Lung (tissue), 12 donors: Measurements from ENCODE around the gene ARL14EP. TPM values are rescaled to one million over a fixed set of nuclear protein-coding genes. Genes with fewer than 3 reads are reported as not detected.

Source experiments
- ATAC-seq: fragments of 200-7000 bp; cut with Tn5 transposase; one replicate; pipeline ENCODE4 v1.9.1; 2020; ENCODE audit warnings: moderate number of reproducible peaks; ENCODE audit not compliant: insufficient read depth, low FRiP score
- DNase-seq, 3 donors: peaks; one replicate each; pipeline ENCODE4 v3.0.0-alpha.2; 2013 to 2017
- H3K27ac ChIP-seq, 2 donors: one replicate each; pipeline ENCODE4 v1.5.1; 2013; ENCODE audit warnings: mild to moderate bottlenecking in 2 of 2, moderate library complexity in 2 of 2, control low read depth in 1 of 2, inconsistent platforms in 1 of 2, low read depth in 1 of 2, low read length in 1 of 2
- H3K27me3 ChIP-seq, 3 donors: one replicate each; pipeline ENCODE4 v1.5.1; 2013; ENCODE audit warnings: low read length in 2 of 3; ENCODE audit not compliant: control insufficient read depth in 3 of 3, insufficient read depth in 3 of 3
- H3K36me3 ChIP-seq, 4 donors: one replicate each; pipeline ENCODE4 v1.5.1; 2013; ENCODE audit warnings: low read length in 4 of 4, mild to moderate bottlenecking in 1 of 4, moderate library complexity in 1 of 4; ENCODE audit not compliant: control insufficient read depth in 4 of 4, insufficient read depth in 4 of 4
- H3K4me1 ChIP-seq, 5 donors: one replicate each; pipeline ENCODE4 v1.5.1; 2013; ENCODE audit warnings: low read length in 5 of 5, mild to moderate bottlenecking in 2 of 5, moderate library complexity in 1 of 5; ENCODE audit not compliant: control insufficient read depth in 5 of 5, insufficient read depth in 5 of 5
- H3K4me3 ChIP-seq: one replicate; pipeline ENCODE4 v1.5.1; 2013; ENCODE audit warnings: mild to moderate bottlenecking, control low read depth, moderate library complexity
- H3K9ac ChIP-seq, 2 donors: one replicate each; pipeline ENCODE4 v1.5.1; 2013; ENCODE audit warnings: low read length in 2 of 2, control low read depth in 1 of 2; ENCODE audit not compliant: insufficient read depth in 1 of 2
- H3K9me3 ChIP-seq, 4 donors: one replicate each; pipeline ENCODE4 v1.5.1; 2013; ENCODE audit warnings: low read length in 3 of 4, mild to moderate bottlenecking in 1 of 4, moderate library complexity in 1 of 4; ENCODE audit not compliant: control insufficient read depth in 4 of 4, insufficient read depth in 3 of 4
- CTCF ChIP-seq: IDR thresholded peaks from 2 replicates; pipeline ENCODE4 v1.5.1; 2012; ENCODE audit warnings: mild to moderate bottlenecking; ENCODE audit errors: control extremely low read depth, extremely low read depth
- WGBS, 2 donors: extraction: QIAGEN DNeasy Blood & Tissue Kit; methylation state at CpG; one replicate each; pipeline ENCODE4 v1.1.7; 2013; 5-methylcytosine and 5-hydroxymethylcytosine counted together
- polyA plus RNA-seq, 2 donors: library from polyadenylated mRNA; stranded (reverse); fragments of 200-250 nt; gene quantifications; one replicate each; pipeline ENCODE4 v1.2.1, GENCODE V29; 2013
- total RNA-seq, 2 donors: library from RNA; depleted of rRNA in 1 of 2; stranded (reverse); fragments of >200 nt in 1 of 2; gene quantifications; one replicate each; pipeline ENCODE4 v1.2.1, GENCODE V29; 2014 to 2021
- donor health status: control.
- donor health status: control.
- donor health status: Bipolar disorder and iron deficiency.
- donor health status: healthy.
- donor health status: DM: yes; HTN: yes; CAD: no.

Gene ARL14EP
- total and polyA plus RNA-seq, 4 donors, result 8.3 to 29.4 (median 13.0) TPM

GRCh38 chr11:30360741-30361140 lies 37.8 kb downstream of the ARL14EP start:
- no peak for DNase-seq
- no peak for TF ChIP-seq CTCF
- Histone ChIP-seq H3K9me3 (no peaks in the 10 kb centered on the region), H3K4me3 (no peak overlapping the region), H3K36me3 (no peaks in the 10 kb centered on the region), H3K4me1 (peaks cover 0 to 10% (median 3%) of the 10 kb centered on the region in 5 donors), H3K27ac (no peak overlapping the region), H3K27me3 (no peaks in the 10 kb centered on the region), H3K9ac (no peak overlapping the region)
- ATAC-seq, result no peak

- TF ChIP-seq CTCF, result no peak
- Histone ChIP-seq H3K4me1 (peaks cover 0 to 10% (median 0%) of the 10 kb centered on the region in 5 donors), H3K36me3 (no peaks in the 10 kb centered on the region), H3K27me3 (no peaks in the 10 kb centered on the region), H3K9me3 (no peaks in the 10 kb centered on the region), H3K27ac (no peak overlapping the region), H3K4me3 (no peak overlapping the region), H3K9ac (no peak overlapping the region)
- DNase-seq (peak in 2 of 3 donors; percentile 17 to 24), ATAC-seq (no peak)
- WGBS, 2 donors, result 63 to 74% methylated on average over 7 of the region's 7 CpGs
Measured at GRCh38 chr11:30364139-30364836, 41.4 kb downstream of the ARL14EP start.

- no peak for TF ChIP-seq CTCF
- H3K27ac ChIP-seq, result no peak overlapping the region
- DNase-seq (no peak), ATAC-seq (no peak)
- H3K4me3 ChIP-seq, result no peak overlapping the region
- WGBS, 2 donors, result 87 to 90% methylated on average over 9 of the region's 9 CpGs
- H3K4me1 ChIP-seq, result peaks cover 0 to 10% (median 0%) of the 10 kb centered on the region in 5 donors
- no peaks in the 10 kb centered on the region for H3K9me3 ChIP-seq
- no peak overlapping the region for H3K9ac ChIP-seq
- H3K27me3 ChIP-seq, result no peaks in the 10 kb centered on the region
- H3K36me3 ChIP-seq, result no peaks in the 10 kb centered on the region
Measured at GRCh38 chr11:30364837-30365482, 42.1 kb downstream of the ARL14EP start.
